ENCODE results near the gene GC.

GC gene

DNA sequence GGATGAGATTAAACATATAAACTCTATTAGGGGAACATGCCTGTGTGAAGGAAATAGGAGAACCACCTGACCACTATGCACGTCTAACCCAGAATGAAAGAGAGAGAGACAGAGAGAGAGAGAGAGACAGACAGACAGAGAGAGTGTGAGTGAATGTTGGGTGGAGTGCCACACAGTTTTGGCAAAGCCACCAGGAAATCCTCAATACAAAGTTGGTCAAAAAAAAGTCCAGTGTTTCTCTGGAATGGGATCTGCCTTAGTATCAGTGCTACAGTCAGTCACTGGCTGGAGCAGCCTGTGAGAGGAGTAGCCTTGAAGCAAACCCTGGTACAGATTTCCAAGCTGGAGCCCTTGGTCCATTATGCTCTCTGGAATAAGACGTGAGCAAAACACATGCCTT, 91.7 kb downstream of the GC start:
- intact Hi-C loops (cut with DNase I) = no loop called here
- no peak for DNase-seq
